Hepatocyte (in vitro differentiated cells): ENCODE results near the gene OR1S1. TPM values are rescaled to one million over a fixed set of nuclear protein-coding genes. Genes with fewer than 3 reads are reported as not detected.

ENCODE experiments used
- DNase-seq: peaks from one replicate; pipeline ENCODE4 v3.0.0-alpha.2; 2016; ENCODE audit warnings: low spot score
- H2AFZ ChIP-seq: fragments of 200-600 bp; sonication (generic); 2 replicates; pipeline ENCODE4 v1.6.0; 2016; ENCODE audit warnings: antibody characterized with exemption, mild to moderate bottlenecking
- H3K27ac ChIP-seq: fragments of 200-600 bp; sonication (generic); 2 replicates; pipeline ENCODE4 v1.5.1; 2016; ENCODE audit warnings: mild to moderate bottlenecking
- H3K27me3 ChIP-seq: fragments of 200-600 bp; sonication (generic); 2 replicates; pipeline ENCODE4 v1.6.1; 2016
- H3K36me3 ChIP-seq: fragments of 200-600 bp; sonication (generic); replicated peaks from 2 replicates; pipeline ENCODE4 v1.5.1; 2016; ENCODE audit warnings: low read depth; ENCODE audit not compliant: insufficient read depth
- H3K4me1 ChIP-seq: fragments of 200-600 bp; sonication (generic); 2 replicates; pipeline ENCODE4 v1.5.1; 2016; ENCODE audit warnings: mild to moderate bottlenecking, moderate library complexity; ENCODE audit not compliant: insufficient read depth
- H3K4me2 ChIP-seq: fragments of 200-600 bp; sonication (generic); 2 replicates; pipeline ENCODE4 v1.6.0; 2016
- H3K4me3 ChIP-seq: fragments of 200-600 bp; sonication (generic); 2 replicates; pipeline ENCODE4 v1.5.1; 2016; ENCODE audit warnings: mild to moderate bottlenecking
- H3K79me2 ChIP-seq: fragments of 200-600 bp; sonication (generic); 2 replicates; pipeline ENCODE4 v1.6.0; 2017; ENCODE audit warnings: mild to moderate bottlenecking
- H3K9me2 ChIP-seq: fragments of 200-600 bp; sonication (generic); replicated peaks from 2 replicates; pipeline ENCODE4 v1.6.0; 2017; ENCODE audit warnings: mild to moderate bottlenecking; ENCODE audit not compliant: insufficient read depth
- H3K9me3 ChIP-seq: fragments of 200-600 bp; sonication (generic); 2 replicates; pipeline ENCODE4 v1.5.1; 2016; ENCODE audit warnings: low read depth, mild to moderate bottlenecking
- H4K20me1 ChIP-seq: fragments of 200-600 bp; sonication (generic); 2 replicates; pipeline ENCODE4 v1.6.0; 2016; ENCODE audit warnings: mild to moderate bottlenecking; ENCODE audit not compliant: insufficient read depth, poor library complexity, severe bottlenecking
- EZH2 ChIP-seq: fragments of 200-600 bp; sonication (generic); IDR thresholded peaks from 2 replicates; pipeline ENCODE4 v1.6.1; 2016; ENCODE audit warnings: antibody characterized with exemption, mild to moderate bottlenecking, borderline replicate concordance
- EZH2phosphoT487 ChIP-seq: fragments of 200-600 bp; sonication (generic); IDR thresholded peaks from one replicate; pipeline ENCODE4 v1.6.1; 2018; ENCODE audit warnings: antibody characterized with exemption, mild to moderate bottlenecking, low read depth, moderate library complexity; ENCODE audit not compliant: unreplicated experiment, severe bottlenecking
- WGBS: methylation state at CpG from one replicate; pipeline ENCODE4 v1.1.6; 2016; ENCODE audit warnings: low lambda C conversion rate; ENCODE audit errors: missing lambda C conversion rate; 5-methylcytosine and 5-hydroxymethylcytosine counted together
- polyA plus RNA-seq: library from polyadenylated mRNA; unstranded; fragments of >200 nt; fragmentation: Nextera tagmentation; extraction: Ambion mirVana; gene quantifications from 2 replicates; pipeline ENCODE4 v1.2.1, GENCODE V29; 2016
- total RNA-seq: library from RNA; depleted of rRNA; stranded (reverse); fragments of >200 nt; gene quantifications from 2 replicates; pipeline ENCODE4 v1.2.3, GENCODE V29; 2014
- TF ChIP-seq, protein P1 (sequence below): fragments of 200-600 bp; sonication (generic); IDR thresholded peaks from 2 replicates; pipeline ENCODE4 v1.5.1; 2016; ENCODE audit warnings: antibody characterized with exemption, mild to moderate bottlenecking; ENCODE audit not compliant: poor library complexity

Gene OR1S1
- total and polyA plus RNA-seq, 2 experiments from 2014 or later = not detected

DNA sequence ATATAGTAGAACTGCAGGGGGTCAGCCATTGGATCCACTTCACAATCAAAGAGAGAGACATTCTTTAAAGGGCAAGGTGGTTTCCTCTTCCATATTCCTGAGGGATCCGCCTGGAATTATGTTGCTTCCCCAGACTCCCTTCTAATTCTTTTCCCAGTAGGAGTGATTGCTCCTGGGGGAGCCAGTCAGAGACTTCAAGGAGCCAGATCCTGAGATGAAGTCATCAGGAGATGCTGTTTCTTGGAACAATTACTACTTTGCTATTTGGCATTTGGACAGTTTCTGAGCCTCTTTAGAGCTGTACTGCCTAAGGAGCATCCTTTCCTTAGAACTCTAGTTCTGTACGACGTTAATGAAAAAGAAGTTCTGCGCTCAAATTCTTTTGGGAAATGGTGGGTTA lies 25.6 kb upstream of the OR1S1 start:
- H4K20me1 ChIP-seq = no peaks in the 10 kb centered on the region
- no peaks in the 10 kb centered on the region for H3K36me3 ChIP-seq
- peaks cover 8% of the 10 kb centered on the region for H3K4me1 ChIP-seq
- no peaks in the 10 kb centered on the region for H3K79me2 ChIP-seq
- H3K9me3 ChIP-seq = no peaks in the 10 kb centered on the region
- no peak overlapping the region for H2AFZ ChIP-seq
- no peaks in the 10 kb centered on the region for H3K27me3 ChIP-seq
- H3K9me2 ChIP-seq = no peaks in the 10 kb centered on the region
- no peak overlapping the region for H3K4me3 ChIP-seq
- no peak overlapping the region for H3K27ac ChIP-seq
- no peak for DNase-seq
- no peak overlapping the region for H3K4me2 ChIP-seq
- TF ChIP-seq, protein P1, sequence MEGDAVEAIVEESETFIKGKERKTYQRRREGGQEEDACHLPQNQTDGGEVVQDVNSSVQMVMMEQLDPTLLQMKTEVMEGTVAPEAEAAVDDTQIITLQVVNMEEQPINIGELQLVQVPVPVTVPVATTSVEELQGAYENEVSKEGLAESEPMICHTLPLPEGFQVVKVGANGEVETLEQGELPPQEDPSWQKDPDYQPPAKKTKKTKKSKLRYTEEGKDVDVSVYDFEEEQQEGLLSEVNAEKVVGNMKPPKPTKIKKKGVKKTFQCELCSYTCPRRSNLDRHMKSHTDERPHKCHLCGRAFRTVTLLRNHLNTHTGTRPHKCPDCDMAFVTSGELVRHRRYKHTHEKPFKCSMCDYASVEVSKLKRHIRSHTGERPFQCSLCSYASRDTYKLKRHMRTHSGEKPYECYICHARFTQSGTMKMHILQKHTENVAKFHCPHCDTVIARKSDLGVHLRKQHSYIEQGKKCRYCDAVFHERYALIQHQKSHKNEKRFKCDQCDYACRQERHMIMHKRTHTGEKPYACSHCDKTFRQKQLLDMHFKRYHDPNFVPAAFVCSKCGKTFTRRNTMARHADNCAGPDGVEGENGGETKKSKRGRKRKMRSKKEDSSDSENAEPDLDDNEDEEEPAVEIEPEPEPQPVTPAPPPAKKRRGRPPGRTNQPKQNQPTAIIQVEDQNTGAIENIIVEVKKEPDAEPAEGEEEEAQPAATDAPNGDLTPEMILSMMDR = no peak
- TF ChIP-seq EZH2phosphoT487 (no peak), EZH2 (no peak)
- WGBS = 94% methylated on average over 4 of the region's 4 CpGs

DNA sequence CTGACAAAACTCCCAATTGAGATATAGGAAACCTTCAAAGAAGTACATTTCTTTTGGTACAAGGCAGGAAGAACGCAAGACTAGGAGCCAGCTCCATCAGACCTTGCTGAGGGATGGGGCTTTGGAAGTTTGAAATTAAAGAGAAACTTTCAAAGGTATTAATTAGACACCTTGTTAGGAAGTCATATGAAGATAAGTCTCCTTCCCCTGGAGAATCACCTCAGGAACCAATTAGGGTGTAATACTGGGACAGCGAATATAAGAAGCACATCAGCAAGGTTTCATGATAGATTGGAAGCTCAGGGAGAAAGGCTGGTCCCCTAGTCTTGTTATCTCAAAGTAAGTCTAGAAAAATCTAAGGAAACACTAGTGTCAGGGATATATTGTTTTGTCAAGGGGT lies 23.8 kb upstream of the OR1S1 start, which contains the start of gene OR9Q2:
OR9Q2 (plus strand) TSS at position 301 of the 400 bp plus-strand sequence. CDS start 1,421 bp downstream, outside the sequence.
- TF ChIP-seq, protein P1 = no peak
- no peak for TF ChIP-seq EZH2phosphoT487
- H3K4me3 ChIP-seq = no peak within 1 kb of the TSS
- WGBS = 92% methylated on average over 2 of the region's 2 CpGs
- H3K27me3 ChIP-seq = no peaks in the 10 kb centered on the region
- peaks cover 11% of the 10 kb centered on the region for H3K4me1 ChIP-seq
- H4K20me1 ChIP-seq = no peaks in the 10 kb centered on the region
- no peaks in the 10 kb centered on the region for H3K9me3 ChIP-seq
- no peak within 1 kb of the TSS for H3K4me2 ChIP-seq
- H3K79me2 ChIP-seq = no peaks in the 10 kb centered on the region
- no peaks in the 10 kb centered on the region for H3K36me3 ChIP-seq
- no peak within 1 kb of the TSS for H2AFZ ChIP-seq
- no peaks in the 10 kb centered on the region for H3K9me2 ChIP-seq
- H3K27ac ChIP-seq = no peak within 1 kb of the TSS
- DNase-seq = no peak

DNA sequence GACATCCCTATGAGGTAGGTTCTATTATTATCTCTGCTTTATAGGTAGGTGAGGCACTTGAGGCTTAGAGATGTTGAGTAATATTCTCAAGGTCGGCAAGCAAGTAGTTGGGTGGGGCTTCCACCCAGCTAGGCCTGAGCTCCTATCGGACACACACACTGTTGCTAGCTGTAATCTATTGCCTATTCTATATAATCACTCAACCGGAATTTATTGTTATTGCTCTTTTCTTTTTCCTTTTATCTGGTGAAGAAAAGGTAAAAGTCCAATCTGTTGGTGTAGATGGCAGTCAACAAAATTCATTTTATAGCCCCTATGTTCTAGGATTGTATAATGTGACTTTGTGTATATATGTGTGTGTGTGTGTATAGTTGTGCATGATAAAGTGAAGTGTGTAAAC lies 20.3 kb upstream of the OR1S1 start:
- no peaks in the 10 kb centered on the region for H3K36me3 ChIP-seq
- H3K4me3 ChIP-seq = no peak overlapping the region
- no peaks in the 10 kb centered on the region for H3K79me2 ChIP-seq
- no peaks in the 10 kb centered on the region for H3K9me3 ChIP-seq
- TF ChIP-seq EZH2phosphoT487 (no peak), EZH2 (no peak)
- TF ChIP-seq, protein P1 = no peak
- peak overlapping the region; percentile 18 for H3K4me2 ChIP-seq
- H2AFZ ChIP-seq = no peak overlapping the region
- no peaks in the 10 kb centered on the region for H4K20me1 ChIP-seq
- H3K27ac ChIP-seq = peak overlapping the region; percentile 78
- no peaks in the 10 kb centered on the region for H3K9me2 ChIP-seq
- no peaks in the 10 kb centered on the region for H3K27me3 ChIP-seq
- DNase-seq = peak; percentile 58
- H3K4me1 ChIP-seq = peaks cover 16% of the 10 kb centered on the region
- WGBS = 61% methylated on average over 3 of the region's 3 CpGs

DNA sequence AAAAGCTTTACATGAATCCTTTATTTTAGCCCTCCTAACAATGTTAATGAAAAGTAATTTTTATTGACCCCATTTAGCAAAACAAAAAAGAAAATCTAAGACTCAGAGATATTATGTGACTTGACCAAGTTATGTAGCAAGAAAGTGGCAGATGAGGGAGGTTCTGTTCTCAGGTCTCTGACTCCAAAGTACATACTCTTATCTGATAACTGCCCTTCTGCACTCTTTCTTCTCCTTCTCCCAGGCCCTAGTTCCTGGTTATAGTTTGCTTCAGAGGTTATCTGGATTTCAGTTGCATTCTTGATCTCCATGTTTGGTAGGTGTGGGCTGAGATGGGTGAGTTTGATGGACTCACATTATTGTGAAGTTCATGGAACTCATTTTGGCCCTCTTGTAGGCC lies 19.1 kb upstream of the OR1S1 start:
- Histone ChIP-seq H3K79me2 (no peaks in the 10 kb centered on the region), H3K36me3 (no peaks in the 10 kb centered on the region), H3K4me1 (peaks cover 16% of the 10 kb centered on the region), H2AFZ (no peak overlapping the region), H3K27ac (peak overlapping the region; percentile 78), H3K9me3 (peaks cover 5% of the 10 kb centered on the region), H3K4me2 (peak overlapping the region; percentile 18), H4K20me1 (no peaks in the 10 kb centered on the region), H3K27me3 (no peaks in the 10 kb centered on the region), H3K4me3 (no peak overlapping the region), H3K9me2 (no peaks in the 10 kb centered on the region)
- TF ChIP-seq, protein P1 = no peak
- TF ChIP-seq EZH2 (no peak), EZH2phosphoT487 (no peak)
- DNase-seq = peak; percentile 15
